GM19043 (cell line): ENCODE measurements around the gene PCDHGA9.

Experiments
- ATAC-seq: cut with Tn5 transposase; IDR thresholded peaks from one replicate; pipeline ENCODE4 v1.9.1; 2021; ENCODE audit warnings: low read depth; ENCODE audit not compliant: unreplicated experiment

PCDHGA9 gene

GRCh38 chr5:141440341-141440740 lies 37.8 kb downstream of the PCDHGA9 start:
- no peak for ATAC-seq

- ATAC-seq: no peak
These were observed 39.1 kb downstream of the PCDHGA9 start for GRCh38 chr5:141441571-141442170.
